HepG2 (cell line): ENCODE results near the gene GASK1A. TPM values are rescaled to one million over a fixed set of nuclear protein-coding genes. Genes with fewer than 3 reads are reported as not detected.

Experiments used
- ATAC-seq: fragments of 200-7000 bp; cut with Tn5 transposase; 3 replicates; pipeline ENCODE4 v1.9.1; 2020; ENCODE audit warnings: mild to moderate bottlenecking, moderate library complexity
- BruUV-seq: library from RNA; stranded (reverse); fragments of 400-500 nt; replicated peaks from 2 replicates; lab custom pipeline; 2021; lab: Mats Ljungman, UMichigan
- CTCF ChIA-PET: fragments of 300-600 bp; formaldehyde crosslinking; extraction: SDS; loops from one replicate; lab custom pipeline; 2021; ENCODE audit warnings: low total read pairs, inconsistent platforms, low intra/inter-chr PET ratio; lab: Yijun Ruan, JAX
- POLR2A ChIA-PET: fragments of 350-600 bp; sonication (Branson Sonifier 250); formaldehyde crosslinking; loops from one replicate; lab custom pipeline; 2020; ENCODE audit warnings: antibody characterized with exemption, inconsistent platforms; lab: Yijun Ruan, JAX
- DNase-seq: peaks from one replicate; pipeline ENCODE4 v3.0.0-alpha.2; 2015; ENCODE audit warnings: low spot score
- FAIRE-seq: peaks from 3 replicates; lab custom pipeline; 2011; peaks lifted over from hg19 to GRCh38; lab: Jason Lieb, UNC
- H2AFZ ChIP-seq: one replicate; pipeline ENCODE4 v1.6.1; 2011; ENCODE audit warnings: low read length, inconsistent platforms
- H3K27ac ChIP-seq: fragments of 300-600 bp; 3 replicates; pipeline ENCODE4 v1.8.0; 2011; ENCODE audit warnings: mixed run types, mild to moderate bottlenecking, mixed read lengths, low read length, inconsistent platforms; ENCODE audit not compliant: insufficient read depth; ENCODE audit errors: extremely low read length
- H3K27me3 ChIP-seq, 2 experiments: fragments of 200-600 bp in 1 of 2; 2 replicates in 1 of 2; 3 replicates in 1 of 2; pipeline versions ENCODE4 v1.6.0 to v1.8.0; 2011; ENCODE audit warnings: low read length in 2 of 2, mild to moderate bottlenecking in 2 of 2, moderate library complexity in 2 of 2, inconsistent platforms in 1 of 2; ENCODE audit not compliant: insufficient read depth in 2 of 2, control insufficient read depth in 1 of 2
- H3K36me3 ChIP-seq, 2 experiments: fragments of 200-600 bp in 1 of 2; replicated peaks in 1 of 2; 2 replicates in 1 of 2; 3 replicates in 1 of 2; pipeline versions ENCODE4 v1.5.1 to v1.8.0; 2011; ENCODE audit warnings: low read length in 2 of 2, inconsistent platforms in 1 of 2; ENCODE audit not compliant: insufficient read depth in 2 of 2, control insufficient read depth in 1 of 2
- H3K4me1 ChIP-seq: 2 replicates; pipeline ENCODE4 v1.5.1; 2012; ENCODE audit warnings: low read length, inconsistent platforms; ENCODE audit not compliant: insufficient read depth
- H3K4me2 ChIP-seq: 2 replicates; pipeline ENCODE4 v1.6.0; 2011; ENCODE audit warnings: low read depth, low read length, inconsistent platforms
- H3K4me3 ChIP-seq, 3 experiments: fragments of 200-600 bp in 1 of 3; sonication (generic), shearing (Covaris generic) in 1 of 3; replicated peaks in 1 of 3; 2 replicates each; pipeline ENCODE4 v1.5.1; 2011 to 2016; ENCODE audit warnings: low read length in 3 of 3, inconsistent platforms in 2 of 3, low read depth in 2 of 3, mild to moderate bottlenecking in 2 of 3, control low read depth in 1 of 3, mixed read lengths in 1 of 3; ENCODE audit not compliant: insufficient read depth in 1 of 3
- H3K79me2 ChIP-seq: one replicate; pipeline ENCODE4 v1.6.1; 2011; ENCODE audit warnings: low read length, inconsistent platforms; ENCODE audit not compliant: insufficient read depth
- H3K9ac ChIP-seq: 2 replicates; pipeline ENCODE4 v1.6.0; 2011; ENCODE audit warnings: mild to moderate bottlenecking, low read depth, low read length, inconsistent platforms; ENCODE audit not compliant: insufficient read depth
- H3K9me3 ChIP-seq: 2 replicates; pipeline ENCODE4 v1.5.1; 2012; ENCODE audit warnings: mild to moderate bottlenecking, low read length
- H4K20me1 ChIP-seq: 2 replicates; pipeline ENCODE4 v1.6.0; 2011; ENCODE audit warnings: inconsistent platforms, mild to moderate bottlenecking, low read length, moderate library complexity; ENCODE audit not compliant: insufficient read depth
- ELF3 ChIP-seq: IDR thresholded peaks from 2 replicates; pipeline ENCODE4 v1.6.1; 2016; ENCODE audit warnings: missing genetic modification reagents, missing compliant biosample characterization
- GZF1 ChIP-seq: sonication (generic); formaldehyde crosslinking; IDR thresholded peaks from 2 replicates; pipeline ENCODE4 v1.5.1; 2020; ENCODE audit warnings: mild to moderate bottlenecking, missing genetic modification reagents
- HMGA1 ChIP-seq: sonication (generic); formaldehyde crosslinking; conservative IDR thresholded peaks from 2 replicates; pipeline ENCODE4 v1.4.0; 2020; ENCODE audit warnings: missing genetic modification reagents
- KAT8 ChIP-seq: IDR thresholded peaks from 2 replicates; pipeline ENCODE4 v1.6.1; 2016; ENCODE audit warnings: missing genetic modification reagents, missing compliant biosample characterization
- KIAA2018 ChIP-seq: sonication (generic); formaldehyde crosslinking; IDR thresholded peaks from 2 replicates; pipeline ENCODE4 v1.5.0; 2020; ENCODE audit warnings: mild to moderate bottlenecking, missing genetic modification reagents, borderline replicate concordance
- NFYB ChIP-seq: sonication (generic); formaldehyde crosslinking; IDR thresholded peaks from 2 replicates; pipeline ENCODE4 v1.4.0; 2020; ENCODE audit warnings: missing genetic modification reagents
- PHF8 ChIP-seq: sonication (generic); formaldehyde crosslinking; IDR thresholded peaks from 2 replicates; pipeline ENCODE4 v1.5.0; 2020; ENCODE audit warnings: missing genetic modification reagents
- PRDM10 ChIP-seq: sonication (generic); formaldehyde crosslinking; IDR thresholded peaks from 2 replicates; pipeline ENCODE4 v1.4.0; 2020; ENCODE audit warnings: low read depth, missing genetic modification reagents
- RFX5 ChIP-seq: IDR thresholded peaks from 2 replicates; pipeline ENCODE4 v1.6.1; 2011; ENCODE audit warnings: low read depth, low read length, improper control_type of control experiment
- SIN3B ChIP-seq: fragments of 150-350 bp; IDR thresholded peaks from 2 replicates; pipeline ENCODE4 v1.6.1; 2014; ENCODE audit warnings: low read length
- ZKSCAN1 ChIP-seq: fragments of 150-350 bp; IDR thresholded peaks from 2 replicates; pipeline ENCODE4 v1.6.1; 2014; ENCODE audit warnings: low read length
- ZKSCAN5 ChIP-seq: sonication (generic); formaldehyde crosslinking; IDR thresholded peaks from 2 replicates; pipeline ENCODE4 v1.5.1; 2020; ENCODE audit warnings: mild to moderate bottlenecking, missing genetic modification reagents
- ZNF335 ChIP-seq: sonication (generic); formaldehyde crosslinking; IDR thresholded peaks from 2 replicates; pipeline ENCODE4 v1.4.0; 2020; ENCODE audit warnings: missing genetic modification reagents
- ZNF850 ChIP-seq: sonication (generic); formaldehyde crosslinking; conservative IDR thresholded peaks from 2 replicates; pipeline ENCODE4 v1.9.0; 2021; ENCODE audit warnings: mild to moderate bottlenecking, missing genetic modification reagents
- WGBS: methylation state at CpG from one replicate; pipeline ENCODE4 v1.1.6; 2017; ENCODE audit warnings: low lambda C conversion rate; 5-methylcytosine and 5-hydroxymethylcytosine counted together
- in situ Hi-C: cut with HindIII; loops from 2 replicates; pipeline ENCODE4 v1.10.0; 2017; ENCODE audit warnings: low pct_unique_long_range_greater_than_20kb; ENCODE audit not compliant: extremely low pct_ligation_motif_present
- intact Hi-C: fragments of 100-400 bp; cut with micrococcal nuclease; formaldehyde crosslinking; loops from one replicate; pipeline ENCODE4 v1.10.0; 2022; ENCODE audit not compliant: unreplicated experiment
- polyA plus RNA-seq, 8 experiments: library from polyadenylated mRNA; depleted of rRNA in 3 of 8; stranded (reverse) in 7 of 8; unstranded in 1 of 8; fragments of >200 nt; fragmentation: Illumina TruSeq in 4 of 8; extraction: Trizol in 4 of 8; gene quantifications; 2 replicates each; pipeline versions ENCODE4 v1.2.1 to v1.2.3, GENCODE V29; 2011 to 2016; ENCODE audit warnings: low read depth in 4 of 8, missing spikeins in 1 of 8, mixed read lengths in 1 of 8; ENCODE audit not compliant: insufficient read depth in 1 of 8
- total RNA-seq, 5 experiments: library from RNA; depleted of rRNA; stranded (reverse); fragments of >200 nt; fragmentation: Illumina TruSeq; extraction: Trizol; gene quantifications; 2 replicates each; pipeline ENCODE4 v1.2.3, GENCODE V29; 2016; ENCODE audit warnings: low read depth in 1 of 5

GASK1A gene
- total and polyA plus RNA-seq, 2 of the 13 experiments (the other 11 are each of a cell fraction or from before 2014, with no cell fraction given), result not detected

GRCh38 chr3:43080726-43081568 lies 101.8 kb downstream of the GASK1A start:
- in situ Hi-C loops, result no loop called here
- BruUV-seq, result no TSS peak
- WGBS, result 93% methylated on average over 28 of the region's 40 CpGs
- no peak overlapping the region for H3K4me2 ChIP-seq
- ChIA-PET CTCF (no interaction called here), POLR2A (no interaction called here)
- no peaks in the 10 kb centered on the region for H4K20me1 ChIP-seq
- DNase-seq (no peak), ATAC-seq (no peak), FAIRE-seq (no peak)
- H3K9ac ChIP-seq, result no peak overlapping the region
- no peaks in the 10 kb centered on the region for H3K4me1 ChIP-seq
- intact Hi-C loops, result no loop called here
- no peak overlapping the region for H3K27ac ChIP-seq
- H2AFZ ChIP-seq, result no peak overlapping the region
- no peaks in the 10 kb centered on the region for H3K27me3 ChIP-seq
- H3K79me2 ChIP-seq, result no peaks in the 10 kb centered on the region
- no peak overlapping the region for H3K4me3 ChIP-seq
- H3K9me3 ChIP-seq, result no peaks in the 10 kb centered on the region
- H3K36me3 ChIP-seq, result peaks cover 4 to 13% of the 10 kb centered on the region in 2 experiments; a peak in 3 of 5 replicates
- TF ChIP-seq PRDM10 (CRISPR knock-in tag) (no peak), ELF3 (CRISPR knock-in tag) (no peak), KIAA2018 (no peak), ZKSCAN5 (CRISPR knock-in tag) (no peak), GZF1 (CRISPR knock-in tag) (no peak), PHF8 (CRISPR knock-in tag) (no peak), SIN3B (no peak), KAT8 (no peak), RFX5 (no peak), ZNF850 (CRISPR knock-in tag) (no peak), ZNF335 (CRISPR knock-in tag) (no peak), ZKSCAN1 (no peak), HMGA1 (CRISPR knock-in tag) (no peak), NFYB (CRISPR knock-in tag) (no peak)
